A673 (cell line): Measurements from ENCODE around the gene MCRIP1.

Experiments used
- CTCF ChIP-seq: fragments of 300-800, 200-600 bp; sonication (generic); conservative IDR thresholded peaks from 2 replicates; pipeline ENCODE4 v1.5.1; 2017; ENCODE audit warnings: low read depth, mild to moderate bottlenecking, antibody characterized with exemption, low read length, moderate library complexity, mixed read lengths
- EZH2 ChIP-seq: fragments of 200-600 bp; sonication (generic); IDR thresholded peaks from 2 replicates; pipeline ENCODE4 v1.6.1; 2017; ENCODE audit warnings: borderline replicate concordance, low read depth, mild to moderate bottlenecking, mixed read lengths, antibody characterized with exemption, low read length; ENCODE audit not compliant: poor library complexity, severe bottlenecking

GRCh38 chr17:81828656-81829055 lies 4.4 kb downstream of the MCRIP1 start:
- no peak for TF ChIP-seq CTCF
- no peak for TF ChIP-seq EZH2
